Astrocyte (in vitro differentiated cells and primary cell): ENCODE data around the gene POFUT2. TPM values are rescaled to one million over a fixed set of nuclear protein-coding genes. Genes with fewer than 3 reads are reported as not detected.

Experiments
- DNase-seq: peaks from one replicate; pipeline ENCODE4 v3.0.0-alpha.2; 2010; ENCODE audit warnings: low read depth
- FAIRE-seq: peaks from 2 replicates; lab custom pipeline; 2011; peaks lifted over from hg19 to GRCh38; lab: Jason Lieb, UNC
- H2AFZ ChIP-seq: 2 replicates; pipeline ENCODE4 v1.6.0; 2012; ENCODE audit warnings: low read depth, low read length, inconsistent platforms
- H3K27ac ChIP-seq: 2 replicates; pipeline ENCODE4 v1.5.1; 2011; ENCODE audit warnings: low read depth, low read length, inconsistent platforms
- H3K27me3 ChIP-seq: 2 replicates; pipeline ENCODE4 v1.6.0; 2011; ENCODE audit warnings: low read length, inconsistent platforms; ENCODE audit not compliant: insufficient read depth
- H3K36me3 ChIP-seq: 2 replicates; pipeline ENCODE4 v1.5.1; 2011; ENCODE audit warnings: low read length, inconsistent platforms; ENCODE audit not compliant: insufficient read depth
- H3K4me1 ChIP-seq: 2 replicates; pipeline ENCODE4 v1.5.1; 2011; ENCODE audit warnings: low read length, inconsistent platforms; ENCODE audit not compliant: insufficient read depth
- H3K4me2 ChIP-seq: 2 replicates; pipeline ENCODE4 v1.6.0; 2012; ENCODE audit warnings: low read length, inconsistent platforms
- H3K4me3 ChIP-seq: 2 replicates; pipeline ENCODE4 v1.5.1; 2011; ENCODE audit warnings: low read depth, mild to moderate bottlenecking, low read length, inconsistent platforms; ENCODE audit not compliant: insufficient read depth
- H3K79me2 ChIP-seq: 2 replicates; pipeline ENCODE4 v1.6.0; 2012; ENCODE audit warnings: mild to moderate bottlenecking, low read length, inconsistent platforms; ENCODE audit not compliant: insufficient read depth
- H3K9ac ChIP-seq: 2 replicates; pipeline ENCODE4 v1.6.0; 2012; ENCODE audit warnings: mild to moderate bottlenecking, low read length, inconsistent platforms
- H3K9me3 ChIP-seq: 2 replicates; pipeline ENCODE4 v1.5.1; 2012; ENCODE audit warnings: low read depth, mild to moderate bottlenecking, low read length, inconsistent platforms; ENCODE audit not compliant: insufficient read depth
- H4K20me1 ChIP-seq: 2 replicates; pipeline ENCODE4 v1.6.0; 2012; ENCODE audit warnings: low read length, inconsistent platforms; ENCODE audit not compliant: insufficient read depth
- H3K27ac Mint-ChIP-seq: one replicate; pipeline ENCODE4 v1.8.0; 2021; ENCODE audit warnings: mild to moderate bottlenecking, mixed read lengths; ENCODE audit not compliant: unreplicated experiment
- H3K27me3 Mint-ChIP-seq: one replicate; pipeline ENCODE4 v1.8.0; 2021; ENCODE audit warnings: low read depth, mixed read lengths; ENCODE audit not compliant: unreplicated experiment
- H3K36me3 Mint-ChIP-seq: one replicate; pipeline ENCODE4 v1.8.0; 2021; ENCODE audit warnings: low read depth, mixed read lengths; ENCODE audit not compliant: unreplicated experiment
- H3K4me1 Mint-ChIP-seq: one replicate; pipeline ENCODE4 v1.8.0; 2021; ENCODE audit warnings: low read depth, mixed read lengths; ENCODE audit not compliant: unreplicated experiment
- H3K4me3 Mint-ChIP-seq: one replicate; pipeline ENCODE4 v1.8.0; 2021; ENCODE audit warnings: mild to moderate bottlenecking, moderate library complexity, mixed read lengths; ENCODE audit not compliant: unreplicated experiment
- H3K9me3 Mint-ChIP-seq: one replicate; pipeline ENCODE4 v1.8.0; 2021; ENCODE audit warnings: mild to moderate bottlenecking, mixed read lengths; ENCODE audit not compliant: unreplicated experiment
- CTCF ChIP-seq: IDR thresholded peaks from 2 replicates; pipeline ENCODE4 v1.5.1; 2011; ENCODE audit warnings: low read depth, mild to moderate bottlenecking, inconsistent platforms, low read length, moderate library complexity; ENCODE audit not compliant: insufficient read depth
- EZH2 ChIP-seq: IDR thresholded peaks from 2 replicates; pipeline ENCODE4 v1.6.1; 2012; ENCODE audit warnings: mild to moderate bottlenecking, low read length, inconsistent platforms; ENCODE audit not compliant: insufficient read depth
- total RNA-seq: library from RNA; stranded (reverse); gene quantifications from 2 replicates; pipeline ENCODE4 v1.2.1, GENCODE V29; 2021

POFUT2 gene
- total RNA-seq, 1 donor from 2014 or later = 109 TPM

GRCh38 chr21:45228171-45228641 lies 59.5 kb downstream of the POFUT2 start:
- peak overlapping the region; percentile 31 for H3K4me3 ChIP-seq
- peak overlapping the region; percentile 93 for H3K27ac Mint-ChIP-seq

GRCh38 chr21:45227735-45228134 lies 60.0 kb downstream of the POFUT2 start:
- Mint-ChIP-seq H3K36me3 (no peaks in the 10 kb centered on the region), H3K27ac (peak overlapping the region; percentile 93), H3K4me3 (no peak overlapping the region), H3K4me1 (peaks cover 45% of the 10 kb centered on the region), H3K9me3 (no peaks in the 10 kb centered on the region), H3K27me3 (no peaks in the 10 kb centered on the region)
- peaks cover 24% of the 10 kb centered on the region for H3K4me1 ChIP-seq
- peaks cover 3% of the 10 kb centered on the region for H4K20me1 ChIP-seq
- no peak for FAIRE-seq
- peak overlapping the region; percentile 7 for H2AFZ ChIP-seq
- H3K27ac ChIP-seq = peak overlapping the region; percentile 75
- peak overlapping the region; percentile 61 for H3K9ac ChIP-seq
- peak overlapping the region; percentile 31 for H3K4me3 ChIP-seq
- H3K4me2 ChIP-seq = peak overlapping the region; percentile 80
- TF ChIP-seq CTCF (no peak), EZH2 (no peak)
- peaks cover 10% of the 10 kb centered on the region for H3K27me3 ChIP-seq
- no peaks in the 10 kb centered on the region for H3K9me3 ChIP-seq
- DNase-seq = no peak
- no peaks in the 10 kb centered on the region for H3K79me2 ChIP-seq
- no peaks in the 10 kb centered on the region for H3K36me3 ChIP-seq

More at GRCh38 chr21:45228171-45228641, 59.5 kb downstream of the POFUT2 start:
- Histone ChIP-seq H3K4me1 (peaks cover 24% of the 10 kb centered on the region), H3K27ac (peak overlapping the region; percentile 75), H3K9me3 (no peaks in the 10 kb centered on the region), H3K9ac (peak overlapping the region; percentile 61), H2AFZ (peak overlapping the region; percentile 7), H3K79me2 (no peaks in the 10 kb centered on the region), H3K36me3 (no peaks in the 10 kb centered on the region), H4K20me1 (peaks cover 3% of the 10 kb centered on the region), H3K27me3 (peaks cover 11% of the 10 kb centered on the region), H3K4me2 (peak overlapping the region; percentile 80)
- peak overlapping the region; percentile 54 for H3K4me3 Mint-ChIP-seq
- TF ChIP-seq CTCF = no peak
- TF ChIP-seq EZH2 = no peak
- no peaks in the 10 kb centered on the region for H3K36me3 Mint-ChIP-seq
- peaks cover 45% of the 10 kb centered on the region for H3K4me1 Mint-ChIP-seq
- FAIRE-seq (peak; percentile 100), DNase-seq (peak; percentile 99)
- no peaks in the 10 kb centered on the region for H3K9me3 Mint-ChIP-seq
- H3K27me3 Mint-ChIP-seq = no peaks in the 10 kb centered on the region

- Histone ChIP-seq H3K27me3 (peaks cover 4% of the 10 kb centered on the region), H3K36me3 (peaks cover 1% of the 10 kb centered on the region), H4K20me1 (peaks cover 3% of the 10 kb centered on the region), H3K27ac (no peak overlapping the region), H3K4me3 (no peak overlapping the region), H3K4me2 (no peak overlapping the region), H2AFZ (no peak overlapping the region), H3K4me1 (peaks cover 24% of the 10 kb centered on the region), H3K9ac (no peak overlapping the region), H3K79me2 (no peaks in the 10 kb centered on the region), H3K9me3 (no peaks in the 10 kb centered on the region)
- TF ChIP-seq EZH2 (no peak), CTCF (no peak)
- no peaks in the 10 kb centered on the region for H3K9me3 Mint-ChIP-seq
- H3K4me1 Mint-ChIP-seq = peaks cover 45% of the 10 kb centered on the region
- DNase-seq (no peak), FAIRE-seq (no peak)
- no peak overlapping the region for H3K4me3 Mint-ChIP-seq
- H3K27ac Mint-ChIP-seq = peak overlapping the region; percentile 93
- peaks cover 2% of the 10 kb centered on the region for H3K36me3 Mint-ChIP-seq
- H3K27me3 Mint-ChIP-seq = no peaks in the 10 kb centered on the region
These were observed 61.0 kb downstream of the POFUT2 start for GRCh38 chr21:45226540-45227326.
